Measurements from ENCODE around the gene LHX6.

Gene LHX6

DNA sequence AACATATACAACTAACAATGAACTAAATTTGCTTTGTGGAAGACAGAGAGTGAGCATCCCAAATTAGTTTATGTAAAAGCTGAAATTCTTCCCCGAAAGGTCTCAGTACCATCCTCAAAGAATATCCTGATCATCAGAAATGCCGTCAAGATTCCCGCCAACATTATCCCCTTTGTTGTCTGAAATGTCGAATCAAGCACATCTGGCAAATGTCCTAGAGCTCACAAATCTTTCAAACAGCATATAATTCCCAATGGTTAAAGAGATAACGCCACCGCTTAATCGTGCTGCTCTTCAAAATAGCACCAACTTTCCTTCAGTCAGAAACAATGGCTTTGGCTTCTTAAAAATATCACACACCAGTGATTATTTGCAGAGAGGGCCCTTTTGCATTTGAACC lies 45.3 kb downstream of the LHX6 start:
- Histone ChIP-seq H3K4me1 (ENCODE audit: insufficient read depth, low read length) (0 out of 2 replicates have a peak, but pooled peaks cover 6% of the 10 kb centered on the region), H3K9me3 (ENCODE audit: control insufficient read depth, insufficient read depth, low read length) (no peaks in the 10 kb centered on the region), H3K9ac (ENCODE audit: low read depth, low read length) (no peak overlapping the region), H3K36me3 (ENCODE audit: insufficient read depth, low read length) (no peaks in the 10 kb centered on the region)

DNA sequence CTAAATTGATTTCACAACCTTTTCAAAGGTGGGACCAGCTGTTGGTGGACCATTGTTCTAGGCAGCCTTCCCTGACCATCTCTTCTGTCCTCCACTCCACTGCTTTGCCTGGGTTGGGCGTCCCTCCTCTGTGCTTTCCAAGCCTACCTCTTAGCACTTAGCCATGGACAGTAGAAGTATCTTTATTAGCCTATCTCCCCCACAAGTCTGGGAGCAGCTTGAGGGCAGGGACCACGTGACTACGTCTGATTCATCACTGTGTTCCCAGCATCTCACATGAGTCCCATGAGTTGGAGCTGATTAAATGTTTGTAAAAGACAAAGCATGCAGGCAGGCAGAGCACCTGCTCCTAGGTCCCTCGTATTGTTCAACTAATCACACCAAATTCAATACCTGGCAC lies 48.1 kb downstream of the LHX6 start:
- Histone ChIP-seq H3K4me1 (ENCODE audit: insufficient read depth, low read length) (0 out of 2 replicates have a peak, but pooled peaks cover 6% of the 10 kb centered on the region), H3K36me3 (ENCODE audit: insufficient read depth, low read length) (no peaks in the 10 kb centered on the region), H3K9me3 (ENCODE audit: control insufficient read depth, insufficient read depth, low read length) (no peaks in the 10 kb centered on the region), H3K9ac (ENCODE audit: low read depth, low read length) (no peak overlapping the region)

DNA sequence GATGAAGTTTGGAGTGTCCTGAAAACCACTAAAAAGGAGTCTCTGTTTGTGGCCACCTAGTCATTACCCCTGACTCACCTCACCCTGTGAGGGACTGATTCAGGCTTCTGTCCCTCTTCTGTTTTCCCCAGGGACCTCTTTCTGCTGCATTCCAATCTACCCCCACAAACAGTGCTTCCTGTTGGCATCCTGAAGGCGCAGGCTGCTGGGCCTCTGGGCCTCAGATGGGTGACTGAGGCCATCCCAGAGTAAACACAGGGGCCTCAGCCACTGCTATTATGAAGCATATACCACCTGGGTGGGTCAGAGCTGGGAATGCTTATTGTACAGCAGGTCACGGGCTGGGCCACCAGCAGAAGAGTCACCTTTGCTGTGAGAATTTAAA lies 49.1 kb downstream of the LHX6 start:
- Histone ChIP-seq H3K9ac (ENCODE audit: low read depth, low read length) (no peak overlapping the region), H3K4me1 (ENCODE audit: insufficient read depth, low read length) (0 out of 2 replicates have a peak, but pooled peaks cover 6% of the 10 kb centered on the region), H3K9me3 (ENCODE audit: control insufficient read depth, insufficient read depth, low read length) (no peaks in the 10 kb centered on the region), H3K36me3 (ENCODE audit: insufficient read depth, low read length) (no peaks in the 10 kb centered on the region)

DNA sequence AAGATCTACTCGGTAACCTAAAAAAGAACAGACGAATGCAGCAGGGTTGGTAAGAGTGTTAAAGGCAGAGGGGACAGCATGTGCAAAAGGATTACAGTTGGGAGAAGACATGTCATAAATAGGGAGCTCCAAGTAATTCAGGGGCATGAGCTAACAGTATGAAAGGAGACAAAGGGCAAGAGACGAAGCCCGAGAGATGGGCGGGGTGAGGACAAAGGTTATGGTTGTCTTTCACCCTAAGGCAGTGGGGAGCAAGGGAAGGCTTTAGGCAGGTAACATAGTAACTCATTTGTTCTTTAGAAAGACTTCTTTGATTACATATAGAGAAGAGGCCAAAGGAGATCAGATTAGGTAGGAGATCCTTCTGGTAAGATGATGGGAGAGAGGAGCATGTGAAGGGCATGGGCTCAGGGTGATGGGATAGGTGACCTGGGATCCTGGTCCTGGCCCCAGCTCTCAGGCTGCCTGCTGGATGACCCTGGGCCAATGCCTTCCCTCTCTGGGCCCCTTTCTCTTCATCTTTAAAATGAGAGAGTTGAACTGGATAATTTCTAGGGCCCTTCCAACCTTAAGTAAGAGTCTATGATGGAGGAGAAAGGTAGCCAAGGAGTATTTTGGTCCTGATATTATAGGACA lies 49.6 kb downstream of the LHX6 start:
- H3K9me3 ChIP-seq (ENCODE audit: control insufficient read depth, insufficient read depth, low read length), result no peaks in the 10 kb centered on the region
- H3K4me1 ChIP-seq (ENCODE audit: insufficient read depth, low read length), result 0 out of 2 replicates have a peak, but pooled peaks cover 6% of the 10 kb centered on the region
- no peaks in the 10 kb centered on the region for H3K36me3 ChIP-seq (ENCODE audit: insufficient read depth, low read length)
- no peak overlapping the region for H3K9ac ChIP-seq (ENCODE audit: low read depth, low read length)

GRCh38 chr9:122176916-122177315 lies 51.8 kb downstream of the LHX6 start:
- Histone ChIP-seq H3K36me3 (ENCODE audit: insufficient read depth, low read length) (no peaks in the 10 kb centered on the region), H3K9ac (ENCODE audit: low read depth, low read length) (no peak overlapping the region), H3K4me1 (ENCODE audit: insufficient read depth, low read length) (0 out of 2 replicates have a peak, but pooled peaks cover 6% of the 10 kb centered on the region), H3K9me3 (ENCODE audit: control insufficient read depth, insufficient read depth, low read length) (no peaks in the 10 kb centered on the region)

DNA sequence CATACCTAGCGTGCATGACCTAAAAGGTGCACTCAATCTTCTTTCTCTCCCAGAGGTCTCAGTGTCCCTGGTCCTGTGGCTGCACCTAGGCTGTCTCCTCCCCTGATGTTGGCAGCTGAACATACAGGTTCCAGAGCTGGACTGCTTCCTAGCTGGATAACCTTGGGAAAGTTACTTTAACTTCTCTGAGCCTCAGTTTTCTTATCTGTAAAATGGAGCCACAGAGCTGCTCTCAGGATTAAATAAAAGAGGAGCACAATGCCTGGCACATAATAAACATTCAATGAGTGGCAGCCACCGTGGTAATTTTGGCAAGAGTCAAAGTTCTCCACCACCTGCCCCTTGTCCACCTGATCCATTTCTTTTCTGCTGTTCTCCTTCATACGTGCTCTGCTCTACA lies 55.1 kb downstream of the LHX6 start:
- Histone ChIP-seq H3K9ac (ENCODE audit: low read depth, low read length) (no peak overlapping the region), H3K36me3 (ENCODE audit: insufficient read depth, low read length) (no peaks in the 10 kb centered on the region), H3K9me3 (ENCODE audit: control insufficient read depth, insufficient read depth, low read length) (no peaks in the 10 kb centered on the region), H3K4me1 (ENCODE audit: insufficient read depth, low read length) (no peaks in the 10 kb centered on the region)

- Histone ChIP-seq H3K9ac (ENCODE audit: low read depth, low read length) (no peak overlapping the region), H3K9me3 (ENCODE audit: control insufficient read depth, insufficient read depth, low read length) (no peaks in the 10 kb centered on the region), H3K36me3 (ENCODE audit: insufficient read depth, low read length) (no peaks in the 10 kb centered on the region), H3K4me1 (ENCODE audit: insufficient read depth, low read length) (no peaks in the 10 kb centered on the region)
Observed at GRCh38 chr9:122172131-122172530, 56.6 kb downstream of the LHX6 start.

DNA sequence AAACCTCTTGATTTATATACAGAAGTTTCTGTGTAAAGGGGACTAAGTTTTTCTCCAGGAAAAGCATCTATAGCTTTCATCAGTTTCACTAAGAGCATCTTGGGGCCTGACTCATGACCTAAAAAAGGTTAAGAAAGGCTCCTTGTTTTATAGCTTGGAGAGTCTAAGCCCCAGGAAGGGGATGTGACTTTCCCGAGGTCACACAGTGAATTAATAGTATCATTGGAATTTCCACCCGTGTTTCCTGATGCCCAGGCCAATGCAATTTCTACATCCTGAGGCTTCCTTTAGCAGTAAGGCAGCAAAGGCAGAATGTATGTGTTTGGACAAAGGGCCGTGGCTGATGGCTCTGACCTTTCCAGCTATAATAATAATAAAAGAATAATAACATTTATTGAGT lies 60.4 kb downstream of the LHX6 start:
- H3K9ac ChIP-seq (ENCODE audit: low read depth, low read length), result no peak overlapping the region
- H3K4me1 ChIP-seq (ENCODE audit: insufficient read depth, low read length), result no peaks in the 10 kb centered on the region
- H3K36me3 ChIP-seq (ENCODE audit: insufficient read depth, low read length), result no peaks in the 10 kb centered on the region
- H3K9me3 ChIP-seq (ENCODE audit: control insufficient read depth, insufficient read depth, low read length), result no peaks in the 10 kb centered on the region

GRCh38 chr9:122164286-122164685 lies 64.5 kb downstream of the LHX6 start:
- Histone ChIP-seq H3K4me1 (ENCODE audit: insufficient read depth, low read length) (no peaks in the 10 kb centered on the region), H3K9me3 (ENCODE audit: control insufficient read depth, insufficient read depth, low read length) (no peaks in the 10 kb centered on the region), H3K36me3 (ENCODE audit: insufficient read depth, low read length) (no peaks in the 10 kb centered on the region), H3K9ac (ENCODE audit: low read depth, low read length) (no peak overlapping the region)

DNA sequence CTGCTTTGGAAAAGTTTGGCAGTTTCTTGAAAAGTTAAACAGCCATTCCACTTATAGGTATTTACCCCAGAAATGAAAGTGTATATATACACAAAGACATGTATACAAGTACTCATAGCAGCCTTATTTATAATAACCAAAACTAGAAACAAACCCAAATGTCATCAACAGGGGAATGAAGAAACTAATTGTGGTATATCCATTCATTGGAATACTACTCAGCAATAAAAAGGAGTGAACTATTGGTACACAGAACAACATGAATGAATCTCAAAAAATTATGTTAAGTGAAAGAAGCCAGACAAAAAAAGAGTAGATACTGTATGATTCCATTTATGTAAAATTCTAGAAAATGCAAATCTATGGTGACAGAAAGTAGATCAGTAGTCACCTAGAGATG lies 66.3 kb downstream of the LHX6 start:
- Histone ChIP-seq H3K36me3 (ENCODE audit: insufficient read depth, low read length) (no peaks in the 10 kb centered on the region), H3K9me3 (ENCODE audit: control insufficient read depth, insufficient read depth, low read length) (no peaks in the 10 kb centered on the region), H3K9ac (ENCODE audit: low read depth, low read length) (no peak overlapping the region), H3K4me1 (ENCODE audit: insufficient read depth, low read length) (no peaks in the 10 kb centered on the region)

GRCh38 chr9:122159925-122160246 lies 68.9 kb downstream of the LHX6 start:
- Histone ChIP-seq H3K9ac (ENCODE audit: low read depth, low read length) (peak overlapping the region; percentile 82; the same call in 1 of the 2 replicates), H3K4me1 (ENCODE audit: insufficient read depth, low read length) (no peaks in the 10 kb centered on the region), H3K9me3 (ENCODE audit: control insufficient read depth, insufficient read depth, low read length) (no peaks in the 10 kb centered on the region), H3K36me3 (ENCODE audit: insufficient read depth, low read length) (no peaks in the 10 kb centered on the region)

DNA sequence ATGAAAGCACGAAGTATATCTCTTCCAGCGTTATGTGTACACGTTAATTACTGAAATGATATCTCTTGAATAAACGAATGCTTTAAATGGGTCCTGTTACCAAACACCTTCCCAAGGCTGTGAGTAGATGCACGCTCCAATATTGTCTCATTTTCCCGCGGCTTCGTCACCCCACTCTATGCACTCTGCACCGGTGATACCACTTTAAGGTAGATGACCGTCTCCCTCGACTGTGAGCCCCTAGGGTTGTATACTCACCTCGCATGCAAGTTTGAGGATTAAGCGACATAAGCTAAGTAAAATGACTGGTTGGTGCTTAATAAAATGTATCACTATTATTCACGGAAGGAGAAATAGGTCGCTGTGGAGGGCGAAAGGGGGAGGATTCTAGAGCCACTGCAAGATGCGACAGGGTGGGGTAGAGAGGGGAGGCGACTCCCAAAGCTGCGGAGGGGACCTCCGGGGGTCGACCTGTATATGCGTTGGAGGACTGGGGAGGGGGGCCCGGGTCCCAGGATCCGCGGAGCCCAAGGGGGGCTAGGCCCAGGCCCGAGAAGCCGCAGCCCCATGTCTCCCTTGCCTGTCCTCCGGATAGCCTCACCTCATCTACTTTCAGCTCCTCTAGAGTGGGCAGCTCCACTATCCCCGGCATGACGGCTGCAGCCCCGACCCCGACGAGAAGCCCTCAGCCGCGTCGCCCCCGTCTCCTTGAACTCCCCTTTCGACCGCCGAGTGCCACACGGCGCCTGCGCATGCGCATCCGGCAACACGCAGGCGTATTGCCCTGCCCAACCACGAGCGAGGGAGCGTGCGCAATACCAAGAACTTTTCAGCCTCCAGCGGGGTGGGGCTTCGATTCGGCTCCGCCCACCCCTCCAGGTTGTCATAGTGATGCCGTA lies 69.5 kb downstream of the LHX6 start, which contains the start of the genes MORN5 and NDUFA8:
Gene MORN5, plus strand, starts transcription at position 883 of the 899 bp plus-strand sequence. CDS start 65 bp downstream, outside the sequence.
Gene NDUFA8, minus strand, starts transcription at position 754 of the 899 bp plus-strand sequence. Its CDS starts 102 bp downstream, at position 652.
- no peaks in the 10 kb centered on the region for H3K9me3 ChIP-seq (ENCODE audit: control insufficient read depth, insufficient read depth, low read length)
- no peaks in the 10 kb centered on the region for H3K36me3 ChIP-seq (ENCODE audit: insufficient read depth, low read length)
- H3K9ac ChIP-seq (ENCODE audit: low read depth, low read length), result peak within 1 kb of the TSS; percentile 82
- H3K4me1 ChIP-seq (ENCODE audit: insufficient read depth, low read length), result no peaks in the 10 kb centered on the region

DNA sequence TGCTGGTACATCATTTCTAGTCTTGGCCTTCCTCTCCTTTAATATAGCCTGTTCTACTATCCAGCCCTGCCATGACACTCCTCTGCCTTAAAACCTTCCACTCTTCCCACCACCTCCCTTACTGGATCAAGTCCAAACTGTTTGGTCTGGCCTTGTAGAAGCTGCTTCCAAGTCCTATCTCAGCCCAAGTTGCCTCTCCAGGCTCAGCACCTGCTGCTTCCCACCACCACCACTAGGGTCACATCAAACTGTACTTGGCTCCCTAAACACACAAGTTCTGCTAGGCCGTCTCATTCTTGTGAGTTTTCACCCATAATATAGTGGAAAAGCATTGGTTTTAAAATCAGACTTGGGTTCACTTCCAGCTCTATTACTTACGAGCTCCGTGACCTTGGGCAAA lies 70.6 kb downstream of the LHX6 start:
- Histone ChIP-seq H3K9me3 (ENCODE audit: control insufficient read depth, insufficient read depth, low read length) (no peaks in the 10 kb centered on the region), H3K9ac (ENCODE audit: low read depth, low read length) (no peak overlapping the region), H3K4me1 (ENCODE audit: insufficient read depth, low read length) (no peaks in the 10 kb centered on the region), H3K36me3 (ENCODE audit: insufficient read depth, low read length) (no peaks in the 10 kb centered on the region)

GRCh38 chr9:122155796-122156195 lies 73.0 kb downstream of the LHX6 start:
- Histone ChIP-seq H3K9me3 (ENCODE audit: control insufficient read depth, insufficient read depth, low read length) (no peaks in the 10 kb centered on the region), H3K36me3 (ENCODE audit: insufficient read depth, low read length) (no peaks in the 10 kb centered on the region), H3K4me1 (ENCODE audit: insufficient read depth, low read length) (no peaks in the 10 kb centered on the region), H3K9ac (ENCODE audit: low read depth, low read length) (no peak overlapping the region)
